Breast epithelium (tissue), 3 donors: ENCODE measurements around the gene C6orf89.

Source experiments
- CTCF ChIP-seq, 3 donors: fragments of 450-650 bp; IDR thresholded peaks; one replicate each; pipeline ENCODE4 v1.5.1; 2016 to 2017; ENCODE audit warnings: antibody characterized with exemption in 3 of 3, mild to moderate bottlenecking in 3 of 3, moderate library complexity in 3 of 3
- POLR2A ChIP-seq: fragments of 450-650 bp; IDR thresholded peaks from one replicate; pipeline ENCODE4 v1.6.1; 2016; ENCODE audit warnings: antibody characterized with exemption, mild to moderate bottlenecking, moderate library complexity

GRCh38 chr6:36933519-36933918, 47.8 kb downstream of the C6orf89 start:
- no peak for TF ChIP-seq POLR2A
- TF ChIP-seq CTCF (IDR thresholded peaks at IDR 0.05): no peak
